Caco-2 (cell line): Measurements from ENCODE around the gene MBD3L5. TPM values are rescaled to one million over a fixed set of nuclear protein-coding genes. Genes with fewer than 3 reads are reported as not detected.
A peak's percentile ranks its signal among the peaks of the same experiment; 100 is the strongest.
"Not testable (repeated sequence)": the region's sequence is repeated elsewhere in the genome, so short reads cannot be mapped to it uniquely, and the experiment has no call there.

ENCODE experiments used
- BruUV-seq: library from RNA; stranded (reverse); fragments of 400-500 nt; replicated peaks from 2 replicates; lab custom pipeline; 2021; lab: Mats Ljungman, UMichigan
- CTCF ChIA-PET: fragments of 300-600 bp; sonication (Branson Sonifier 250); formaldehyde crosslinking; loops from one replicate; lab custom pipeline; 2022; ENCODE audit warnings: antibody characterized with exemption; lab: Charles Lee
- POLR2A ChIA-PET: fragments of 300-600 bp; sonication (Branson Sonifier 250); formaldehyde crosslinking; loops from one replicate; lab custom pipeline; 2022; ENCODE audit warnings: antibody characterized with exemption; lab: Charles Lee
- DNase-seq, 2 experiments: peaks; one replicate each; pipeline versions ENCODE4 v3.0.0 to v3.0.0-alpha.2; 2020 to 2022
- H3K27me3 ChIP-seq: replicated peaks from 2 replicates; pipeline ENCODE4 v1.6.0; 2011; ENCODE audit warnings: low read length; ENCODE audit not compliant: control insufficient read depth, insufficient read depth
- H3K36me3 ChIP-seq: 2 replicates; pipeline ENCODE4 v1.5.1; 2011; ENCODE audit warnings: low read length; ENCODE audit not compliant: control insufficient read depth, insufficient read depth
- H3K4me1 ChIP-seq: fragments of 250-450 bp; sonication (Bioruptor Pico); 2 replicates; pipeline ENCODE4 v1.5.1; 2020; ENCODE audit warnings: mild to moderate bottlenecking
- H3K4me3 ChIP-seq: 2 replicates; pipeline ENCODE4 v1.5.1; 2011; ENCODE audit warnings: low read depth, mild to moderate bottlenecking, control low read depth, low read length
- H3K9me3 ChIP-seq: fragments of 250-450 bp; sonication (Bioruptor Pico); 2 replicates; pipeline ENCODE4 v1.5.1; 2020; ENCODE audit warnings: mild to moderate bottlenecking, moderate library complexity
- H3K27ac Mint-ChIP-seq: one replicate; pipeline ENCODE4 v1.8.0; 2022; ENCODE audit warnings: mixed read lengths; ENCODE audit not compliant: unreplicated experiment
- H3K27me3 Mint-ChIP-seq: one replicate; pipeline ENCODE4 v1.8.0; 2022; ENCODE audit warnings: mixed read lengths; ENCODE audit not compliant: insufficient read depth, unreplicated experiment
- H3K36me3 Mint-ChIP-seq: one replicate; pipeline ENCODE4 v1.8.0; 2022; ENCODE audit warnings: mild to moderate bottlenecking, mixed read lengths; ENCODE audit not compliant: insufficient read depth, unreplicated experiment
- H3K4me1 Mint-ChIP-seq: one replicate; pipeline ENCODE4 v1.8.0; 2022; ENCODE audit warnings: low read depth, mixed read lengths; ENCODE audit not compliant: unreplicated experiment
- H3K4me3 Mint-ChIP-seq: one replicate; pipeline ENCODE4 v1.8.0; 2022; ENCODE audit warnings: mild to moderate bottlenecking, moderate library complexity, mixed read lengths; ENCODE audit not compliant: unreplicated experiment
- H3K9me3 Mint-ChIP-seq: one replicate; pipeline ENCODE4 v1.8.0; 2022; ENCODE audit warnings: mixed read lengths; ENCODE audit not compliant: unreplicated experiment
- intact Hi-C: fragments of 100-400 bp; cut with micrococcal nuclease; formaldehyde crosslinking; loops from one replicate; pipeline ENCODE4 v1.10.0; 2022; ENCODE audit not compliant: unreplicated experiment
- total RNA-seq: library from RNA; stranded (reverse); gene quantifications from 2 replicates; pipeline ENCODE4 v1.2.3, GENCODE V29; 2022
- TF ChIP-seq, protein P1 (sequence below), 2 experiments: fragments of 200-600 bp in 1 of 2; IDR thresholded peaks; 1 replicate in 1 of 2; 2 replicates in 1 of 2; pipeline versions ENCODE4 v1.5.1 to v1.8.0; 2011 to 2022; ENCODE audit warnings: antibody characterized with exemption in 1 of 2, control low read depth in 1 of 2, inconsistent platforms in 1 of 2, low read depth in 1 of 2, low read length in 1 of 2, mild to moderate bottlenecking in 1 of 2, moderate library complexity in 1 of 2; ENCODE audit not compliant: insufficient read depth in 1 of 2, severe bottlenecking in 1 of 2, unreplicated experiment in 1 of 2

MBD3L5 gene
- total RNA-seq, 1 experiment from 2014 or later, result not detected

DNA sequence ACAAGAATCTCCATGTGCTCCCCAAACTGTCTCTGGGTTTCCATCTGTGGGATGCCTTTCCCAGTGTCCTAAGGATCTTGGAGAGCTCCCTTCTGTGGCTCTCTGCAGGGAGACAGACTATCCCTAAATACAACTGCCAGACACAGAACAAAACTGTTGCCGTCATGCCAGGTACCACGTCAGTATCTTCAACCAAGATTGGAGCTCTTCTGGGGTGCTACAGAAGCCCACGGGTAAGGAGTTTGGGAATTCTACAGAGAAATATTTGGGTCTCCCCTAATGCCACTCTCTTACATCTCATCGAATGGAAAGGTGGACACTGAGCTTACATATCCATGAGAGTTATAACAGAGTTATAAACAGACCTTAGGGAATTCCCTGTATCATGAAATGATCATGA lies 33.0 kb downstream of the MBD3L5 start:
- peaks cover 1% of the 10 kb centered on the region; the same call in 1 of the 2 replicates for H3K9me3 ChIP-seq
- intact Hi-C loops, result no loop called here
- ChIA-PET CTCF (no interaction called here), POLR2A (no interaction called here)
- H3K36me3 ChIP-seq, result no peaks in the 10 kb centered on the region
- no peaks in the 10 kb centered on the region for H3K27me3 ChIP-seq
- Mint-ChIP-seq H3K36me3 (no peaks in the 10 kb centered on the region), H3K9me3 (peaks cover 9% of the 10 kb centered on the region), H3K4me1 (no peaks in the 10 kb centered on the region), H3K27ac (no peak overlapping the region), H3K27me3 (no peaks in the 10 kb centered on the region), H3K4me3 (no peak overlapping the region)
- no peak for DNase-seq
- no peaks in the 10 kb centered on the region for H3K4me1 ChIP-seq
- no peak overlapping the region for H3K4me3 ChIP-seq
- TF ChIP-seq, protein P1, sequence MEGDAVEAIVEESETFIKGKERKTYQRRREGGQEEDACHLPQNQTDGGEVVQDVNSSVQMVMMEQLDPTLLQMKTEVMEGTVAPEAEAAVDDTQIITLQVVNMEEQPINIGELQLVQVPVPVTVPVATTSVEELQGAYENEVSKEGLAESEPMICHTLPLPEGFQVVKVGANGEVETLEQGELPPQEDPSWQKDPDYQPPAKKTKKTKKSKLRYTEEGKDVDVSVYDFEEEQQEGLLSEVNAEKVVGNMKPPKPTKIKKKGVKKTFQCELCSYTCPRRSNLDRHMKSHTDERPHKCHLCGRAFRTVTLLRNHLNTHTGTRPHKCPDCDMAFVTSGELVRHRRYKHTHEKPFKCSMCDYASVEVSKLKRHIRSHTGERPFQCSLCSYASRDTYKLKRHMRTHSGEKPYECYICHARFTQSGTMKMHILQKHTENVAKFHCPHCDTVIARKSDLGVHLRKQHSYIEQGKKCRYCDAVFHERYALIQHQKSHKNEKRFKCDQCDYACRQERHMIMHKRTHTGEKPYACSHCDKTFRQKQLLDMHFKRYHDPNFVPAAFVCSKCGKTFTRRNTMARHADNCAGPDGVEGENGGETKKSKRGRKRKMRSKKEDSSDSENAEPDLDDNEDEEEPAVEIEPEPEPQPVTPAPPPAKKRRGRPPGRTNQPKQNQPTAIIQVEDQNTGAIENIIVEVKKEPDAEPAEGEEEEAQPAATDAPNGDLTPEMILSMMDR (IDR thresholded peaks at IDR 0.05; ENCODE audit: insufficient read depth in 1 of 2, low read depth in 1 of 2, low read length in 1 of 2, severe bottlenecking in 1 of 2, unreplicated experiment in 1 of 2), result no peak
- BruUV-seq, result no TSS peak

DNA sequence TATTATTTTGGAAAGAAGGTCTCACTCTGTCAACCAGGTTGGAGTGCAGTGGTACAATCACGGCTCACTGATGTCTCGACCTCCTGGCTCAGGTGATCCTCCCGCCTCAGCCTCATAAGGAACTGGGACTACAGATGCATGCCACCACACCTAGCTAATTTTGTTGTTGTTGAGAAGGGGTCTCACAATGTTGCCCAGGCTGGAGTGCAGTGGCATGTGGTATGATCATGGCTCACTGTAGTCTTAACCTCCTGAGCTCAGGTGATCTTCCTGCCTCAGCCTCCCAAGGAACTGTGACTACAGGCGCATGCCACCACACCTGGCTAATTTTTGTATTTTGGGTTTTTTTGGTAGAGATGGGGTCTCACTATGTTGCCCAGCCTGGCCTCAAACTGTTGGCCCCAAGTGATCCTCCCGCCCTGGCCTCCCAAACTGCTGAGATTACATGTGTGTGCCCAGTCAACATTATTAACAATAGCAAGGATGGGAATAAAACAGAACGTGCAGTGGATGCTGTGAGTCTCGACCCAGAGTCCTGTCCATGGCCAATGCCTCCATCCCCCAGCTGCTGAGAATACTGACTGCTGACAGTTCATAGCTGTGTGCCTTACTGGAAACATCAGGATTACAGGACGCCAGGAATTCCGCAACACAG lies 33.5 kb downstream of the MBD3L5 start:
- intact Hi-C loops, result no loop called here
- TF ChIP-seq, protein P1 (IDR thresholded peaks at IDR 0.05; ENCODE audit: insufficient read depth in 1 of 2, low read depth in 1 of 2, low read length in 1 of 2, severe bottlenecking in 1 of 2, unreplicated experiment in 1 of 2), result no peak
- Histone ChIP-seq H3K9me3 (peaks cover 6% of the 10 kb centered on the region; the same call in 1 of the 2 replicates), H3K27me3 (no peaks in the 10 kb centered on the region), H3K36me3 (no peaks in the 10 kb centered on the region), H3K4me1 (no peaks in the 10 kb centered on the region), H3K4me3 (no peak overlapping the region)
- ChIA-PET POLR2A (no interaction called here), CTCF (no interaction called here)
- H3K4me1 Mint-ChIP-seq, result peaks cover 3% of the 10 kb centered on the region
- H3K27me3 Mint-ChIP-seq, result no peaks in the 10 kb centered on the region
- H3K27ac Mint-ChIP-seq, result no peak overlapping the region
- no peak for DNase-seq
- peaks cover 9% of the 10 kb centered on the region for H3K9me3 Mint-ChIP-seq
- BruUV-seq, result no TSS peak
- peaks cover 2% of the 10 kb centered on the region for H3K36me3 Mint-ChIP-seq
- H3K4me3 Mint-ChIP-seq, result no peak overlapping the region

DNA sequence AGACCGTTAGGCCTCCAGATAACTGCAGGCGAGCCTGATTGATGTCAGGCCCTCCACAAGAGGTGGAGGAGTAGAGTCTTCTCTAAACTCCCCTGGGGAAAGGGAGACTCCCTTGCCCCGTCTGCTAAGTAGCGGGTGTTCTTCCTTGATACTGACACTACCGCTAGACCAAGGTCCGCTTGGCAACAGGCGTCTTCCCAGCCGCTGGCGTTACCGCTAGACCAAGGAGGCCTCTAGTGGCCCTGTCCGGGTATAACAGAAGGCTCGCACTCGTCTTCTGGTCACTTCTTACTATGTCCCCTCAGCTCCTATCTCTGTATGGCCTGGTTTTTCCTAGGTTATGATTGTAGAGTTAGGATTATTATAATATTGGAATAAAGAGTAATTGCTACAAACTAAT lies 36.7 kb downstream of the MBD3L5 start:
- H3K27me3 ChIP-seq, H3K4me1 Mint-ChIP-seq, CTCF ChIA-PET, H3K27me3 Mint-ChIP-seq, H3K9me3 ChIP-seq, H3K9me3 Mint-ChIP-seq, H3K4me1 ChIP-seq, intact Hi-C loops, H3K27ac Mint-ChIP-seq, H3K4me3 Mint-ChIP-seq, BruUV-seq, H3K36me3 ChIP-seq, POLR2A ChIA-PET, H3K4me3 ChIP-seq: not testable (repeated sequence)
- peak in 1 of 2 experiments; percentile 29 for DNase-seq
- H3K36me3 Mint-ChIP-seq, result peaks cover 19% of the 10 kb centered on the region
